Brain microvascular endothelial cell (primary cell): ENCODE measurements around the gene LRG1.

Experiments
- DNase-seq: peaks from one replicate; pipeline ENCODE4 v3.0.0-alpha.2; 2020
- H3K27ac ChIP-seq: fragments of 250-450 bp; sonication (Bioruptor Pico); 2 replicates; pipeline ENCODE4 v1.5.1; 2020; ENCODE audit warnings: mild to moderate bottlenecking, moderate library complexity
- H3K27me3 ChIP-seq: fragments of 250-450 bp; sonication (Bioruptor Pico); replicated peaks from 2 replicates; pipeline ENCODE4 v1.5.1; 2020; ENCODE audit warnings: mild to moderate bottlenecking
- H3K36me3 ChIP-seq: fragments of 250-450 bp; sonication (Bioruptor Pico); replicated peaks from 2 replicates; pipeline ENCODE4 v1.5.1; 2020; ENCODE audit warnings: mild to moderate bottlenecking
- H3K4me3 ChIP-seq: 2 replicates; pipeline ENCODE4 v1.5.1; 2011; ENCODE audit warnings: low read depth, mild to moderate bottlenecking, control low read depth, low read length, moderate library complexity
- in situ Hi-C: cut with HindIII; loops from 2 replicates; pipeline ENCODE4 v1.10.0; 2017; ENCODE audit warnings: low sequenced_read_pairs, low pct_ligation_motif_present
- TF ChIP-seq, protein P1 (sequence below): IDR thresholded peaks from 2 replicates; pipeline ENCODE4 v1.5.1; 2011; ENCODE audit warnings: low read depth, mild to moderate bottlenecking, moderate library complexity, low read length, control low read depth, inconsistent platforms; ENCODE audit errors: missing control alignments

The LRG1 gene

DNA sequence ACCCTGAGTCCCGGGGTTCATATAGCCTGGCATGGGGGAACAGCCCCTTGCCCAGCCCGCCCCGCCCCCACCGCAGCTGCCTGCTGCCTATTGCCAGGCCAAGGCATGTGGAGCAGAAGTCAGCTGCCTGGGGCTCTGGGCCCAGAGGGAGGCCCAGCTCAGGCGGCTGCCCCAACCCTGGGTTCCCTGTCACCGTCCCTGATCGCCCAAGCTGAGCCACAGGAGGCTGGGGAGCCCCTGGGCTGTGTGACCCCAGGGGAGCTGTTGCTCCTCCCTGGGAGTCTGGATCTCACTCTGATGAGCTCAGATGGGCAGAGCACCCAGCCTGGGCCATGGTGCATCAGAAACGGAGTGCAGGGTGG, 22.9 kb downstream of the LRG1 start:
- H3K27ac ChIP-seq: no peak overlapping the region
- in situ Hi-C loops: no loop called here

DNA sequence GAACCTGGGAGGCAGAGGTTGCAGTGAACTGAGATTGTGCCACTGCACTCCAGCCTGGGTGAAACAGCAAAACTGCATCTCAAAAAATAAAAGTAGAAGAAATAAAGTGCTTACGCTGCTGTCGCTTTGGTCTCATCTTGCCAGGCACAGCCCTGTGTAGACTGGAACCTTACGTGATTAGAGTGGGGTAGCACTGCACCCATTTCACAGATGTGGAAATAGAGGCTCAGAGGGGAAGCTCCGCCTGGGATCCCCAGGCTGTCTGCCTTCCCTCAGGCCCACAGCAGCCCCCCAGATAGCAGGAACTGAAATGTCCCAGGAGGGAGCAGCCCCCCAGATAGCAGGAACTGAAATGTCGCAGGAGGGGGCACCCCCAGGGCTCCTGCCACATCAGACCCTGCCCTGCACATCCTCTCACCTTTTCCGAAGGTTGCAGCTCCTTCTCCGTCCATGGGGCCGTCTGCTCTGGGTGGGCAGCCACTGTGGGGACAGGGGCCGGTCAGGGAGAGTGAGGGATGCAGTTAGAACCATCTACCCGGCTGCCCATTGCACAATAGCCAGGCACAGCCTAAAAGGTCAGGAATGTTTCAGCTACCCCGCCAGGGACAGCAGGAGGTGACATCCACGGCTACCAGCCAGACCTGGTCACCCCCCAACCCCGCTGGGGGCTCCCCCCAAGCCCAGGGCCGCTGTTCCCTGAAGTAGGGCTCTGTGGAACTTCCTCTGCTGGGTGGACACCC, 23.5 kb downstream of the LRG1 start:
- H3K4me3 ChIP-seq: no peak overlapping the region
- H3K36me3 ChIP-seq: no peaks in the 10 kb centered on the region
- TF ChIP-seq, protein P1, sequence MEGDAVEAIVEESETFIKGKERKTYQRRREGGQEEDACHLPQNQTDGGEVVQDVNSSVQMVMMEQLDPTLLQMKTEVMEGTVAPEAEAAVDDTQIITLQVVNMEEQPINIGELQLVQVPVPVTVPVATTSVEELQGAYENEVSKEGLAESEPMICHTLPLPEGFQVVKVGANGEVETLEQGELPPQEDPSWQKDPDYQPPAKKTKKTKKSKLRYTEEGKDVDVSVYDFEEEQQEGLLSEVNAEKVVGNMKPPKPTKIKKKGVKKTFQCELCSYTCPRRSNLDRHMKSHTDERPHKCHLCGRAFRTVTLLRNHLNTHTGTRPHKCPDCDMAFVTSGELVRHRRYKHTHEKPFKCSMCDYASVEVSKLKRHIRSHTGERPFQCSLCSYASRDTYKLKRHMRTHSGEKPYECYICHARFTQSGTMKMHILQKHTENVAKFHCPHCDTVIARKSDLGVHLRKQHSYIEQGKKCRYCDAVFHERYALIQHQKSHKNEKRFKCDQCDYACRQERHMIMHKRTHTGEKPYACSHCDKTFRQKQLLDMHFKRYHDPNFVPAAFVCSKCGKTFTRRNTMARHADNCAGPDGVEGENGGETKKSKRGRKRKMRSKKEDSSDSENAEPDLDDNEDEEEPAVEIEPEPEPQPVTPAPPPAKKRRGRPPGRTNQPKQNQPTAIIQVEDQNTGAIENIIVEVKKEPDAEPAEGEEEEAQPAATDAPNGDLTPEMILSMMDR: no peak
- H3K27me3 ChIP-seq: no peaks in the 10 kb centered on the region
- DNase-seq: no peak
- in situ Hi-C loops: no loop called here
- no peak overlapping the region for H3K27ac ChIP-seq

More for the DNA sequence above, 22.9 kb downstream of the LRG1 start:
- no peak for DNase-seq
- Histone ChIP-seq H3K4me3 (no peak overlapping the region), H3K27me3 (no peaks in the 10 kb centered on the region), H3K36me3 (no peaks in the 10 kb centered on the region)
- TF ChIP-seq, protein P1: no peak

- H3K27me3 ChIP-seq: no peaks in the 10 kb centered on the region
- no peaks in the 10 kb centered on the region for H3K36me3 ChIP-seq
- in situ Hi-C loops: no loop called here
- no peak for DNase-seq
- H3K27ac ChIP-seq: no peak overlapping the region
- TF ChIP-seq, protein P1: no peak
- H3K4me3 ChIP-seq: no peak overlapping the region
Observed at GRCh38 chr19:4515732-4516131, 24.1 kb downstream of the LRG1 start.

GRCh38 chr19:4513248-4513647, 26.6 kb downstream of the LRG1 start:
- no peaks in the 10 kb centered on the region for H3K36me3 ChIP-seq
- no peak for DNase-seq
- in situ Hi-C loops: no loop called here
- TF ChIP-seq, protein P1: no peak
- no peak overlapping the region for H3K4me3 ChIP-seq
- H3K27me3 ChIP-seq: no peaks in the 10 kb centered on the region
- no peak overlapping the region for H3K27ac ChIP-seq

- TF ChIP-seq, protein P1: no peak
- H3K27me3 ChIP-seq: no peaks in the 10 kb centered on the region
- H3K36me3 ChIP-seq: no peaks in the 10 kb centered on the region
- in situ Hi-C loops: no loop called here
- no peak for DNase-seq
- no peak overlapping the region for H3K4me3 ChIP-seq
- H3K27ac ChIP-seq: no peak overlapping the region
Observed at GRCh38 chr19:4512070-4512469, 27.8 kb downstream of the LRG1 start.
